HepG2 (cell line): ENCODE results near the gene ANKRD37. TPM values are rescaled to one million over a fixed set of nuclear protein-coding genes. Genes with fewer than 3 reads are reported as not detected.

Source experiments
- AKAP8 ChIP-seq: sonication (generic); formaldehyde crosslinking; IDR thresholded peaks from 2 replicates; pipeline ENCODE4 v1.5.1; 2020; ENCODE audit warnings: mild to moderate bottlenecking, missing genetic modification reagents
- ARHGAP35 ChIP-seq: sonication (generic); formaldehyde crosslinking; IDR thresholded peaks from 2 replicates; pipeline ENCODE4 v1.9.0; 2022; ENCODE audit warnings: mild to moderate bottlenecking, inconsistent platforms, moderate library complexity, missing genetic modification reagents, borderline replicate concordance
- GLMP ChIP-seq: sonication (generic); formaldehyde crosslinking; IDR thresholded peaks from 2 replicates; pipeline ENCODE4 v1.9.0; 2021; ENCODE audit warnings: missing genetic modification reagents, mild to moderate bottlenecking, borderline replicate concordance
- HES4 ChIP-seq: sonication (generic); formaldehyde crosslinking; IDR thresholded peaks from 2 replicates; pipeline ENCODE4 v1.9.0; 2021; ENCODE audit warnings: mild to moderate bottlenecking, missing genetic modification reagents, borderline replicate concordance
- HHEX ChIP-seq: IDR thresholded peaks from 2 replicates; pipeline ENCODE4 v1.6.1; 2016; ENCODE audit warnings: control low read depth
- HNRNPH1 ChIP-seq: fragments of 200-400 bp; formaldehyde crosslinking; optimal IDR thresholded peaks from 2 replicates; pipeline ENCODE3; 2017; ENCODE audit warnings: mild to moderate bottlenecking, low read depth, low read length
- SP2 ChIP-seq: sonication (generic); formaldehyde crosslinking; IDR thresholded peaks from 2 replicates; pipeline ENCODE4 v1.5.1; 2020; ENCODE audit warnings: mild to moderate bottlenecking, missing genetic modification reagents
- TMF1 ChIP-seq: sonication (generic); formaldehyde crosslinking; IDR thresholded peaks from 2 replicates; pipeline ENCODE4 v1.8.1; 2022; ENCODE audit warnings: low read depth, missing genetic modification reagents
- ZNF274 ChIP-seq: sonication (generic); formaldehyde crosslinking; IDR thresholded peaks from 2 replicates; pipeline ENCODE4 v1.5.1; 2020; ENCODE audit warnings: mild to moderate bottlenecking, missing genetic modification reagents
- ZNF318 ChIP-seq: sonication (generic); formaldehyde crosslinking; IDR thresholded peaks from 2 replicates; pipeline ENCODE4 v1.4.0; 2020; ENCODE audit warnings: mild to moderate bottlenecking, missing genetic modification reagents
- ZNF549 ChIP-seq: sonication (generic); formaldehyde crosslinking; IDR thresholded peaks from 2 replicates; pipeline ENCODE4 v1.5.0; 2020; ENCODE audit warnings: missing genetic modification reagents
- ZNF660 ChIP-seq: sonication (generic); formaldehyde crosslinking; IDR thresholded peaks from 2 replicates; pipeline ENCODE4 v1.5.1; 2020; ENCODE audit warnings: mild to moderate bottlenecking, low read depth, missing genetic modification reagents, borderline replicate concordance
- polyA plus RNA-seq, 8 experiments: library from polyadenylated mRNA; depleted of rRNA in 3 of 8; stranded (reverse) in 7 of 8; unstranded in 1 of 8; fragments of >200 nt; fragmentation: Illumina TruSeq in 4 of 8; extraction: Trizol in 4 of 8; gene quantifications; 2 replicates each; pipeline versions ENCODE4 v1.2.1 to v1.2.3, GENCODE V29; 2011 to 2016; ENCODE audit warnings: low read depth in 4 of 8, missing spikeins in 1 of 8, mixed read lengths in 1 of 8; ENCODE audit not compliant: insufficient read depth in 1 of 8
- total RNA-seq, 5 experiments: library from RNA; depleted of rRNA; stranded (reverse); fragments of >200 nt; fragmentation: Illumina TruSeq; extraction: Trizol; gene quantifications; 2 replicates each; pipeline ENCODE4 v1.2.3, GENCODE V29; 2016; ENCODE audit warnings: low read depth in 1 of 5
- TF ChIP-seq, protein P1 (sequence below): sonication (generic); formaldehyde crosslinking; IDR thresholded peaks from 2 replicates; pipeline ENCODE4 v1.8.0; 2022; ENCODE audit warnings: mild to moderate bottlenecking, missing genetic modification reagents

Gene ANKRD37
- total and polyA plus RNA-seq, 2 of the 13 experiments (the other 11 are each of a cell fraction or from before 2014, with no cell fraction given), result 2.2 to 51.4 TPM

GRCh38 chr4:185395956-185396723 is 501 bp upstream of the ANKRD37 start (continued):
- TF ChIP-seq ZNF274 (CRISPR knock-in tag) (peak; percentile 98), AKAP8 (CRISPR knock-in tag) (0 out of 2 replicates have a peak, but pooled peaks have one; percentile 60), ZNF660 (no peak), ARHGAP35 (CRISPR knock-in tag) (peak; percentile 91), HES4 (CRISPR knock-in tag) (peak; percentile 97), TMF1 (peak; percentile 95), HHEX (CRISPR knock-in tag) (no peak), SP2 (CRISPR knock-in tag) (peak; percentile 48; the same call in 1 of the 2 replicates), ZNF318 (peak; percentile 85), HNRNPH1 (no peak), ZNF549 (CRISPR knock-in tag) (0 out of 2 replicates have a peak, but pooled peaks have one; percentile 7), GLMP (CRISPR knock-in tag) (no peak)
- TF ChIP-seq, protein P1, sequence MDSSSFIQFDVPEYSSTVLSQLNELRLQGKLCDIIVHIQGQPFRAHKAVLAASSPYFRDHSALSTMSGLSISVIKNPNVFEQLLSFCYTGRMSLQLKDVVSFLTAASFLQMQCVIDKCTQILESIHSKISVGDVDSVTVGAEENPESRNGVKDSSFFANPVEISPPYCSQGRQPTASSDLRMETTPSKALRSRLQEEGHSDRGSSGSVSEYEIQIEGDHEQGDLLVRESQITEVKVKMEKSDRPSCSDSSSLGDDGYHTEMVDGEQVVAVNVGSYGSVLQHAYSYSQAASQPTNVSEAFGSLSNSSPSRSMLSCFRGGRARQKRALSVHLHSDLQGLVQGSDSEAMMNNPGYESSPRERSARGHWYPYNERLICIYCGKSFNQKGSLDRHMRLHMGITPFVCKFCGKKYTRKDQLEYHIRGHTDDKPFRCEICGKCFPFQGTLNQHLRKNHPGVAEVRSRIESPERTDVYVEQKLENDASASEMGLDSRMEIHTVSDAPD (CRISPR knock-in tag), result peak; percentile 97
